HUES6 (cell line): ENCODE measurements around the gene ASTL.

ENCODE experiments used
- H3K27ac ChIP-seq: 2 replicates; pipeline ENCODE4 v1.7.0; 2013; ENCODE audit warnings: low read depth, mild to moderate bottlenecking, low read length, inconsistent platforms
- H3K27me3 ChIP-seq: 2 replicates; pipeline ENCODE4 v1.6.1; 2013; ENCODE audit warnings: low read length; ENCODE audit not compliant: control insufficient read depth, insufficient read depth
- H3K36me3 ChIP-seq: 2 replicates; pipeline ENCODE4 v1.6.1; 2013; ENCODE audit warnings: low read length; ENCODE audit not compliant: control insufficient read depth, insufficient read depth
- H3K4me1 ChIP-seq: 2 replicates; pipeline ENCODE4 v1.6.1; 2013; ENCODE audit warnings: low read length; ENCODE audit not compliant: control insufficient read depth, insufficient read depth
- H3K4me3 ChIP-seq: 2 replicates; pipeline ENCODE4 v1.5.1; 2013; ENCODE audit warnings: low read depth, low read length
- H3K9ac ChIP-seq: one replicate; pipeline ENCODE4 v1.6.1; 2013; ENCODE audit warnings: mild to moderate bottlenecking, low read length
- H3K9me3 ChIP-seq: 2 replicates; pipeline ENCODE4 v1.6.1; 2013; ENCODE audit warnings: low read depth, low read length; ENCODE audit not compliant: control insufficient read depth, insufficient read depth

The ASTL gene

DNA sequence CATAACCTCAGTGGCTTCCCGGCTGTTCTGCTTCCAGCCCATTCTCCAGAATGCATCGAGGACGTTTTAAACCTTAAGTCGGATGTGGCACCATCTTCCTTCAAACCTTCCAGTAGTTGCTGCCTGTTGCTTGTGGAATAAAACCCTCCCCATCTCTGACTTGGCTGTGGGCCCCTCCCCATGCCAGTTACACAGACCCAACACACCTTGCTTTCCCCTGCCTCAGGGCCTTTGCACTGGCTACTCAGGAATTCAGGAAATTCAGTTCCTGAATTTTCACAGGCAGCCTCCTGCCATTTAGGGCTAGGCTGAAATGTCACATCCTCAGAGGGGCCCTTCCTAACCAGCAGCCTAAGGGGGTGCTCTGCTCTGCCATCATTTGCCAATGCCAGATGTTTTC is 16.9 kb downstream of the ASTL start:
- no peaks in the 10 kb centered on the region for H3K36me3 ChIP-seq
- no peak overlapping the region for H3K27ac ChIP-seq
- no peak overlapping the region for H3K4me3 ChIP-seq
- H3K27me3 ChIP-seq: peaks cover 44% of the 10 kb centered on the region
- no peak overlapping the region for H3K9ac ChIP-seq
- no peaks in the 10 kb centered on the region for H3K9me3 ChIP-seq
- H3K4me1 ChIP-seq: peaks cover 4% of the 10 kb centered on the region; the same call in 1 of the 2 replicates

DNA sequence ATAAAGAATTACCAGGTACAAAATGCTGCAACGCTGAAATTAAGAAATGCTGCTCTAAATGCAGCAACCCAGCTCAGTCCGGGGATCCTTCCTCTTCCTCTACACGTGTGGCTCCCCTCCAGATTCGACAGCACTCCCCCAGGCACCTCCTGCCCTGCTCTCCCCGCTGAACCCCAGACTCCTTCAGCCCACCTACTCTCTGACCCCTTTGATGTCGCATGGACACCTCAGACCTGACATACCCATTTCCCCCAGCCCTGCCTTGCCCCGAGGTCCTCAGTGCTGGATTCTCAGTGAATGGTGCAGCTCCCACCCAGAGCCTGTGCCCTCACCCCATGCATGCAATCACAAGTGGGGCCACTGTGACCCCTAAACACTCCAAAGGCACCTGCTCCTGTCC is 17.3 kb downstream of the ASTL start:
- no peak overlapping the region for H3K4me3 ChIP-seq
- no peak overlapping the region for H3K27ac ChIP-seq
- peaks cover 4% of the 10 kb centered on the region; the same call in 1 of the 2 replicates for H3K4me1 ChIP-seq
- H3K9me3 ChIP-seq: no peaks in the 10 kb centered on the region
- peaks cover 48% of the 10 kb centered on the region for H3K27me3 ChIP-seq
- H3K9ac ChIP-seq: no peak overlapping the region
- no peaks in the 10 kb centered on the region for H3K36me3 ChIP-seq

DNA sequence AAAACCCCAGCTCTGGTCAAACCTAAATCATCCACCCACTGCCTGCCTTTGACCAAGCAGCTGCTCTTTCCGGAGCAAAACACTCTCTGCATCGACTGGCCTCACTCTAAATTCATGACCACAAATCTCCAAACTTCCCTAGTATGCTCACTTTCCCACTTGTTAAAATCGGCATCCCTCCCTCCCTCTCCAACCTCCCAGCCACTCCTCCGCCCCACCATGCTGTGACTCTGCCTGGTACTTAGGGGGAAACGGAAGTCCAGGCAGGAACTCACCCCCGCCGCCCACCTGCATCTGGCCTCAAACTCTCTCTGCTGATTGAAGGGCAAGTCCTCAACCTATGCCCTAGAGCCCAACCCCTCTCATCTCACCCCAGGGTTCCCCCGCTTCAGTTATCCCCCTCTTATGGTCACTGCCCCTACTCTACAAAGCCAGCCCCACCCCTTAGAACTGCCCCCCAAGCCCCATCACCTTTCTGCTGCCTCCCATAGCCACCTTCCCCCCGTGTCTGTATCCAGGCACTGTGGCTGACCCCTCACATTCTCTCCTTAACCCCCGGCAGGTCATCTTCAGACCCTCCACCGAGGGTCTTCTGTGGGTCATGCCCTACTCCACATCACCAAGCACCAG is 18.1 kb downstream of the ASTL start:
- Histone ChIP-seq H3K4me3 (no peak overlapping the region), H3K36me3 (no peaks in the 10 kb centered on the region), H3K9ac (no peak overlapping the region), H3K9me3 (no peaks in the 10 kb centered on the region), H3K4me1 (peaks cover 4% of the 10 kb centered on the region; the same call in 1 of the 2 replicates), H3K27me3 (peaks cover 55% of the 10 kb centered on the region), H3K27ac (no peak overlapping the region)

DNA sequence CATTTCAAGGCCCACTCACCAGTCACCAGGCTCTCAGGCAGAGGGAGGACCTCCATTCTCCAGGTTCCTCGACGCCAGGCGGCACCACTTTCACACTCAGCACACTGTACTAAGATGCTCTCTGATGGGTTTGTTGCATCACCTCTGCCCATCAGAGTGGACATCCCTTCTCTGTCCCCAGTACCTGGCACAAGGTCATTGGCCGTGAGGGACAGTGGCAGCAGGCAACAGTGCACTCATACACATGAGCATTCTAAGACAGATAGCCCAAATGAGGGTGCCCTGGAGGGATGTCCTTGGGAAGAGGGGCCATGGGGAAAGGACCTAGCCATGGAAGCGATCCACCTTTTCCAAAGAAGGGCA is 18.9 kb downstream of the ASTL start:
- Histone ChIP-seq H3K36me3 (no peaks in the 10 kb centered on the region), H3K9ac (no peak overlapping the region), H3K4me3 (no peak overlapping the region), H3K4me1 (peaks cover 4% of the 10 kb centered on the region; the same call in 1 of the 2 replicates), H3K27ac (no peak overlapping the region), H3K27me3 (peaks cover 64% of the 10 kb centered on the region), H3K9me3 (no peaks in the 10 kb centered on the region)

DNA sequence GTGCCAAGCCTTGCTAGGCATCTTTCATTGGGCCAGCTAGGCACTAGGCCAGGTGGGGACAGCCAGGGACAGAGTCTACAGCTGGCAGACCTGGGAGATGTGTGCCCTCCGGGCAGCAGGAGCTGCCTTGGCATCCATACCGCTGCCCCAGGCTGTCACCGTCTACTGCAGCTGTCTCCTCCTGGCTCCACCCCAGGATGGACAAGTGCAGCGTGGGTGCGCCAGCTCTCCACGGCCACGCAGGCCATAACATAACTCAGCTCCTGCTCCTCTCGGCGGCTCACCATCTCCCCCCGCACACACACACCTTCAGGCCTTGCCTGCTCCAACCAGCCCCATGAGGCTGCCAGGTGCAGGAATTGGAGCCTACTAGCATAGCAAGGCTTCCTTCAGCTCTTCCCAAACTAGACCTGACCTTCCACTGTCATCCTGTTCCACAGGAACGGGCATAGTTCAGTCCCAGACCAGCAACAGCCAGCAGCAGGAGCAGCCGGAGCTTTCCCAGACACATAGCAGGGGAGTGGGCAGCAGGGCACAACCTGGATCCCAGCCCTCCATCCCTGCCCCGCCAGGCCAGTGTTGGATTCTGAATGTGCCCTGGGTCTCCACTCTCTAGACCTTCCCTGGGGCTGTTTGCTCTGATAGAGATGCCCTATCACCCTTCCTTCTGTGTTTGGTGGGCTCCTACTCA is 19.5 kb downstream of the ASTL start:
- H3K27ac ChIP-seq: no peak overlapping the region
- peaks cover 4% of the 10 kb centered on the region; the same call in 1 of the 2 replicates for H3K4me1 ChIP-seq
- no peaks in the 10 kb centered on the region for H3K9me3 ChIP-seq
- H3K9ac ChIP-seq: no peak overlapping the region
- H3K36me3 ChIP-seq: no peaks in the 10 kb centered on the region
- H3K4me3 ChIP-seq: no peak overlapping the region
- peaks cover 68% of the 10 kb centered on the region for H3K27me3 ChIP-seq

DNA sequence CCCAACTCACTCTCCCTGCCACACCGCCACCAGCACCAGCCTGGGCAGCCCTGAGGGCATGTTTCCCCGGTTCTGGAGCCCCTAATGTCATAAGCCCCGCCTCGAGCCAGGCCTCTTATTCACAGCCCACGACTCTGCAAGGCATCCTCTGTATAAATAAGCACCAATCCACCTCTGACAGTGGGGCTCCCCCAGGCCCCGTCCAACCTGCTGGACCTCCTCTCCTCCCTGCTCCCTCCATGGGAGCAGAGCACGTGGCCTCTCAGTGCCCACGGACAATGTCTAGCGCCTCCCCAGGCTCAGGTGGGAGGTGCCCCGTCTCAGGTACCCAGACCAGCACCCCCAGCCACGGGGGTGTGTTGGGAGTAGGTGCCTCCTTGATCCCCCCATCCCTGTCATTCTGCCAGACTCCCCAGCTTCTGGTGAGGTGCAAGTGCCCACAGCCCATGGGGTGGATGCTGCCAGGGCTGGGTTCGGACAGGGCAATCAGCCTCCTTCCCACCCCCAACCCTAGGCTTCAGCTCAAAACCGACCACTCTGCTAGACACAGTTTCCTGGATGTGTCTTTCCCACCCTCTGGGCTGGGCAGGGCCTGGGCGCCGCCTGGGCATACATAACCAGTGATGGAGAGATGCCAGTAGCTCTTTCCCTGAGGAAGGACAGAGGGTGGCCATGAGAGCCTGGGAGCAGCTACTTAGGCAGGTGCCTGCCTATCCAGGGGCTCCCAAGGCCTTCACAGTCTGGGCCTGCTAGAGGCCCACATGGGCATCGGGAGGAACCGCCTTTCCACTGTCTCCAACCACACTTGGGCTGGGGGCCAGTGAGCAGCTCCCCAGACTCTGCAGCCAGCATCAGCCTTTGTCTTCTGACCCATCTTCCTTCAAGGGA is 20.4 kb downstream of the ASTL start:
- H3K27ac ChIP-seq: no peak overlapping the region
- no peak overlapping the region for H3K9ac ChIP-seq
- no peaks in the 10 kb centered on the region for H3K36me3 ChIP-seq
- H3K27me3 ChIP-seq: peaks cover 70% of the 10 kb centered on the region
- H3K4me1 ChIP-seq: peaks cover 4% of the 10 kb centered on the region; the same call in 1 of the 2 replicates
- peak overlapping the region; percentile 66; the same call in 1 of the 2 replicates for H3K4me3 ChIP-seq
- H3K9me3 ChIP-seq: no peaks in the 10 kb centered on the region

DNA sequence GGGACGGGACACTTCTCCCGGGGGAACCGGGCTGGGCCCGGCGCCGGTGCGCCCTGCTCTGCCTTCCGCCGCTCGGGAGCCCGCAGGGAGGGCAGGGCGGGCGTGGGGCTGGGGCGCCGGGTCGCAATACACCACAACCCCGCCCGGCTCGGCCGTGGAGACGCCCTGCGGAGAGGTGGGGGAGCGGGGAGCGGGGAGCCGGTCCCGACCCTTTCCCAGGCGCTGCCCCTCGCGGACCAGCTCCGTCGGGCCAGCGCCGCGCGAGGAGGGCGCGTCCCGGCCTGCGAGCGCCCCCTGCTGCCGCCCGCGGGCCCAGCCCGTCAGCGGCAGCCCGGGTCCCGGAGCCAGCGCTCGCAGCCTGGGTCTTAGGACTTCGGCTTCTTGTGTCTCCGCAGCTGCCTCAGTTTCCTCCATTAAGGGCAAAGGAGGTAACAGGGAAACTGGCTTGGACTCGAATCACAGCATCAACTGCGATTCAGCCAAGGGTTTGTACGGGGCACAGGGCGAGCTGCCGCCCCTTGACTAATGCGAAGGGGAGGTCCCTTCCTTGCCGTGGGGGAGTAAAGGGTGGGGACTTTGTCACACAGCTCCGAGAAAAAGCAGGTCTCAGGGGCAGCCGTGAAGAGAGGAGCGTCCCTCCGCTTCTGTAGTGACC is 21.3 kb downstream of the ASTL start:
- H3K27me3 ChIP-seq: peaks cover 70% of the 10 kb centered on the region
- no peaks in the 10 kb centered on the region for H3K36me3 ChIP-seq
- H3K9ac ChIP-seq: no peak overlapping the region
- no peaks in the 10 kb centered on the region for H3K9me3 ChIP-seq
- peak overlapping the region; percentile 66 for H3K4me3 ChIP-seq
- H3K27ac ChIP-seq: no peak overlapping the region
- H3K4me1 ChIP-seq: peaks cover 10% of the 10 kb centered on the region

DNA sequence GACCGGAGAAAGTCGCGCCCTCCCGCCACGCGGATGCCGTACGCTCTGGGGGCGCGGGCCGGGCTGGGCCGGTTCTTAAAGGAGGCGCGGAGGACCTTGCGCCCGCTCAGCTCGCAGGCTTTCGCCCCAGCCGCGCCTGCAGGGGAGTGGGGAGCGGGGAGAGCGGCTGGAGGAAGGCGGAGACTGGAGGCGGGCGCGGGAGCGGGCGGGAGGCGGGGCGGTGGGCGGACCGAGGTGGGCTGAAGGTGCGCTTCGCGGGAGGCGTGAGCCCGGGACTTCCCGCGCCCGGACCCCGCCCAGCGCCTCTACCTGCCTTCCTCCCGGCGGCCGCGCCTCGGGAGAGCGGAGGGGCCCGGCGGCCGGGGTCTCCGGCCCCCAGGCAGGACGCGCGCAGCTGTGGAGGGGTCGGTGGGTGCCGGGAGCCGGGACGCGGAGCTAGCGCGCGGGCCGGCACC is 21.9 kb downstream of the ASTL start, which contains the start of gene ADRA2B:
TSS of gene ADRA2B (minus strand) at position 148 of the 455 bp plus-strand sequence. CDS start 422 bp downstream, outside the sequence.
- Histone ChIP-seq H3K9me3 (no peaks in the 10 kb centered on the region), H3K27ac (no peak within 1 kb of the TSS), H3K9ac (no peak within 1 kb of the TSS), H3K27me3 (peaks cover 70% of the 10 kb centered on the region), H3K36me3 (no peaks in the 10 kb centered on the region), H3K4me1 (peaks cover 11% of the 10 kb centered on the region), H3K4me3 (peak within 1 kb of the TSS; percentile 66)

DNA sequence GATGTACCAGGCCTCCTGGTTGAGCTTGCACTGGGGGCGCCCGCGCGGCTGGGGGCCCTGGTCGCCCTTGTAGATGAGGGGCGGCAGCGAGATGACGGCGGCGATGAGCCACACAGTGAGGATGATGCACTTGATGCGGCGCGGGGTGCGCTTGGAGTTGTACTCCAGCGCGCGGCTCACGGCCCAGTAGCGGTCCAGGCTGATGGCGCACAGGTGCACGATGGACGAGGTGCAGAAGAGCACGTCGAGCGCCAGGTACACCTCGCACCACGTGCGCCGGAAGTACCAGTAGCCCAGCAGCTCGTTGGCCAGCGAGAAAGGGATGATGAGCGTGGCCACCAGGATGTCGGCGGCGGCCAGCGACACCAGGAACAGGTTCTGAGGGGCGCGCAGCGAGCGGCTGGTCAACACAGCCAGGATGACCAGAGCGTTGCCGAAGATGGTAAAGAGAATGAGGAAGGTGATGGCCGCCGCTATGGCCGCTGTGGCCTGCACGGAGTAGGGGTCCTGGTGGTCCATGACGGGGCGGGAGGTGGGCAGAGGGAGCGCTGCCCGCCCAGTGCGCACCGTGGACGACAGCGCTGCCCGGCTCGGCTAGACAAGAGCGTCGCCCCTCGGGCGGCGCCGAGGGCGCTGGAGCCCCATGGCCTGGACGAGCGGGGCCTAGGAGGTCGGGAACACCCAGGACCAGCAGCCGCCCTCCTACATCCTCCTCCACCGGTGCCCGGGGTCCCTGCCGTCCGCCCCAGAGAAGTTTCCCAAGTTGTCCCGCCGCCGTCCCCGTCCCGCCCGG is 22.5 kb downstream of the ASTL start:
- peaks cover 11% of the 10 kb centered on the region for H3K4me1 ChIP-seq
- no peak overlapping the region for H3K9ac ChIP-seq
- no peaks in the 10 kb centered on the region for H3K36me3 ChIP-seq
- H3K27me3 ChIP-seq: peaks cover 65% of the 10 kb centered on the region
- H3K4me3 ChIP-seq: peak overlapping the region; percentile 66
- no peak overlapping the region for H3K27ac ChIP-seq
- H3K9me3 ChIP-seq: no peaks in the 10 kb centered on the region
